ENCODE data around the gene RNF220.
A peak's percentile ranks its signal among the peaks of the same experiment; 100 is the strongest.

RNF220 gene

DNA sequence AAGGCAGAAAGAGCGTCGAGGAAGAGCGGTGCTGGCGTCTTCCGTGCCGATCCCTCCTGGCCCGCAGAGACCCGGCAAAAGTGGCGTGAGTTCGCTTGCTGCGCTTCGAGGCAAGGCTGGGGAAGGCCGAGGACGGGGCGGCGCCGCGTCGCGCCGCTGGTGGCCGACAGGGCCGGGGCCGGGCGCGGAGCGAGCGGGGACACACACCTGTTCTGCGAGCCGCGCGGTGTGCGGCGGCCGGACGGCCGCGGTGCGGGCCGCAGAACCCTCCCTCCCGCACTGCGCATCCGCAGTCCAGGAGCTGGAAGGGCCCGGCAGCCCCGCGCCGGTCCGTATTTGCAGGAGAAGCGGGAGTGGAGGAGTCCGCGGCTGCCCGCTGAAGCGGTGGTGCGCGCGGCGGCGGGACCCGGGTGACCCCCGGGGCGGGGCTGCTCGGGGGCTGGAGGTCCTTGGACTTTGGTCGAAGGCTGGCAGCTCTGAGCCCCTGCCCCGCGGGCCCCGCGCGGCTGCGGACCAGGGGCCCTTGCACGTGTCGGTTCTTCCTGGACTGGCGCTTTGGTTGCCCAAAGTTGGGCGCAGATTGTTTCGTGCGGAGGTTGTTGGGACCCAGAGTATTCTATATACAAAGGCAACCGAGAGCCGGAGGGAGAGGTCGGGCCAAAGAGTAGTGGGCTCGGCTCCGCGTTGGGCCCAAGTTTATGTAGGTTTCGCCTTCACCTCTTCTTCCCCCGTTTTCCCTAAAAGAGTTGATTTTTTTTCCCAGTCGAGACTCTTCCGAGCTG lies 2.6 kb downstream of the RNF220 start:
- DNase-seq (ENCODE audit: low read depth in 3 of 3) = peak in 1 of 3 experiments; percentile 7

DNA sequence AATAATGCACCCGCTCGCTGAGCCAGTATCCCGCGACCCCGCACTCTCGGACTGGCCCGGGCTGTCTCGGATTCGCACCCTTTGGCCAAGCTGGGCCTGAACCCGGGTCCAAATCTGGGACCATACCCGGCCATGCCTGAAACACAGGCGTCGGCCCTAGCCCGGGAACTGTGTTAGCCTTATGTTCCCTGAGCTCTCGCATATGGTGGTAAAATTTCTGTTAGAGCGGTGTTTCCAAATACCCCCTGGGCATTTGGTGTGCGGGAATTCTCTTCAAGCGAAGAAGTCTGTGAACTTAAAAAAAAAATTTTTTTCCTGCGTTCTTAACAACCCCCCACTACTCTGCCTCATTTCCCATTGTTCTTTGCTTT lies 3.1 kb downstream of the RNF220 start:
- no peak for DNase-seq (ENCODE audit: low read depth in 3 of 3)

DNA sequence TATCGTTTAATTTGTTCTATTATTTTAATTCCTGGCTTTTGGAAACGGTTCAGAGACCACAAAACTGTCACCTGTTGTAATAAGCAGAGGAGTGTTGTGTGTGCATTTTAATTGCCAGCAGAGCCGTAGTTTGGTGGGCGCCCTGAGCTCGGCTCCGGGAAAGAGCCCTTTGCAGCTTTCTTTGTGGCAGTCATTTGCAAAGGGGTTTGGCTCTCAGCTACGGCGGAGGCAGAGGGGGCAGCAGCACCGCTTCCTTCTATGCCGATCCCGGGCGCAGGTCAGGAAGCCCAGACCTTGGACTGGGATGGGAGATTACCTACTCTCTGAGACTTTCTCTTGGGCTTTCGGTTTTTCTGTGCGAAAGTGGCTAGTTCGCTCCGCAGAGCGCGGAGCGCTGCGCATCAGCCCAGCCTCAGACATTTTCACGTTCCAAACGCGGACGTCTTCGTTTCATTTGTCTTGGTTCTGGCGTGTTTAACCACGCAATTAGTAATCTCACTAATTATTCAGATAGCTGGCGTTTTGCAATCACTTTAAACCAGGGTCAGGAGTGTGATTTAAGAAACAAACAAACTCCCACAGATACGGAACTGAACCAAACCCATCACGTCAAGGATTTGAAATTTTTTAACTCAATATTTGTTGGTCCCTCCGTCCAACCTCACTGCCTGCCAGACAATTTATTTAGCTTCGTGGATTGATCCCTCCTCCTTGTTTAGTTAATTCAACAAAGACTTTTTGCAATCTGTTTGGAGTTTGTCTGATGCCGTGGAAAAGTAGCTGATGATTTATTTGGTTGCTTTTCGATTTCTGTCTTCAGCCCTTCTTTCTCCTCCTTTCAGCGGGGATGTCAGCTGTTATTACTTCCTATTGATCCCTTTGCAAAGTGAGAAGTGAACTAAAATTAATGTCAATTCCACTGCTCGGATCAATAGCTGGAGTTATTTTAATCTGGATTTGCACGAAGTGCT lies 3.9 kb downstream of the RNF220 start:
- peak in 1 of 3 experiments; percentile 1 for DNase-seq (ENCODE audit: low read depth in 3 of 3)

DNA sequence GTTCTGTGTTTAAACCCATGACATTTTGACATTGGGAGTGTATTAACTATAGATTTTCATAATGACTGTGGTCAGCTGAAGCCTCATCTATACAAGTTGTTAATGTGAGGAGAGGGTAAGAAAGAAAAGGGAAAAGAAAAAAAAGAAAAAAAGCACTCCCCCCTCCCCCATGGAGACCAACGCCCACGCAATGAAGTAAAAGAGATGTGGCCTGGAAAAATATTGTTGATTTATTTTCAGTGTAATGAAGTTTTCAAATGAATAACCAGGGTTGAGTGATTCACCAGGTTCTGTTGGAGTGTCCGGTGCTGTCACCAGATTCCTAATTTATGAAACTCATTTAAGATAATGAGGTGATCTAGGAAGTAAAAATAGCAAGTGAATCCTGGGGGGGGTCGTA lies 4.7 kb downstream of the RNF220 start:
- DNase-seq (ENCODE audit: low read depth in 3 of 3) = no peak

DNA sequence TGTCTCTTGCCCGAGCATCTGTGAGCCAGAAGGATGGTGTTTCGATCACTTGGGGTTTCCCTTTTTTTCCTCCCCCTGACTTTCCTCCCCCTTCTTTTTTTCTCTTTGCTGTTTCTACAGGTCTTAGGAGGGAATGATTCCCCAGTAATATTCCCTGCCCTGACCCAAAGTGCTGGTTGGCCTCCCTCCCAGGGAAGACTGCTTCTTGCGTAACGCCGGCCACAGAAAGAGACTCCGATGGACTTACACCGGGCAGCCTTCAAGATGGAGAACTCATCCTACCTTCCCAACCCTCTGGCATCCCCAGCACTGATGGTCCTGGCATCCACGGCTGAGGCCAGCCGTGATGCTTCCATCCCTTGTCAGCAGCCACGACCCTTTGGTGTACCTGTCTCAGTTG lies 6.8 kb downstream of the RNF220 start:
- DNase-seq (ENCODE audit: low read depth in 3 of 3) = no peak

DNA sequence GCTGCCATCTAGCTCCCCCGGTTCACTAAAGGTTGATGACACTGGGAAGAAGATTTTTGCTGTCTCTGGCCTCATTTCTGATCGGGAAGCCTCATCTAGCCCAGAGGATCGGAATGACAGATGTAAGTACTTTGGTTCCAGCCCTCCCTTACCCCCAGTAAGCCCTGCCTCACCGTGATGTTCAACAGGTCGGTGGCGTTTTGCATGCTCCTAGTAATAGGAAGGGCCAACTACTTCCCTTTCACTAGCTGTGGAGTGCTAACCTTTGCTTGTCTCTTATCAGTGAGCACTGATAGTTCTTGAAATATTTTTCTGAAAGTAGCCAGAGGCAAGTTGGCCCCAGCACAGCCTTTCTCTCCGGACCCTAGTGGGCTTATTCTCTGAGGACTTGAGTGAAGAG lies 7.5 kb downstream of the RNF220 start:
- DNase-seq (ENCODE audit: low read depth in 3 of 3) = no peak

DNA sequence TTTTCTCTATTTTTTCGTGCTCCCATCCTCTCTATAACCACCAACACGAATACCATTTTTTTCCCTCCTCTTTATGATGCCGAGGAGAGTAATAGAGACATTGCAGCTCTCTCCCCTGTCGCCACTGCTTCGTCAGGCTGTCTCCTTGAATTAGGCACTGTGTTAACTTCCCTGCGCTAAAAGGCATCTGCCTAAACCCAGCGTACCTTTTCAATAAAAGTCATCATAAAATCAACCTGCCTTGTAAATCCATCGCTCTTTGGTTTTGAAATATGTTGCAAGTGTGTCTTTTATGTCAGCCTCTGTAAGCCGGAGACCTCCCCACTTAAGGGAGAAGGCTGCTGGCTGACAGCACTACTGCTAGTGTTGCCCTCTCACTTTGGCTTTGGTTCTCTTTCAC lies 8.7 kb downstream of the RNF220 start:
- DNase-seq (ENCODE audit: low read depth in 3 of 3) = no peak

DNA sequence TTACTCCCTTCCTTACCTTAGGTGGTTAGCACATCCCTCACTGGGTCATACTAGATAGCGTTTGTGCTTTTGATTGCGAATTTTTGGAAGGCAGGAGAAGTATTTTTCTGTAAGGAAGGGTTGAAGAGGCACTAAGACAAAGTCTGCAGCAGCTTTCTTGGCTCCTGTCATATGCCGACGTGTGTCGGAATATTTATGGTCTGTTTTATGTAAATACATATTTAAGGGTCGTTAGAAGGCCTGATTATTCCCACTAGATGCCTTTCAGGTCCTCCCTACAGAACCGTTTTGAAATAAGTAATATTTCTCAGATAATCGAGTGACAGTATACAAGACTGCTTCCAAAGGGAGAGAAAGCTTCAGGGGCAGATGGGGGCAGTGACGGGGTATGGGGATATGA lies 10.0 kb downstream of the RNF220 start:
- DNase-seq (ENCODE audit: low read depth in 3 of 3) = no peak

DNA sequence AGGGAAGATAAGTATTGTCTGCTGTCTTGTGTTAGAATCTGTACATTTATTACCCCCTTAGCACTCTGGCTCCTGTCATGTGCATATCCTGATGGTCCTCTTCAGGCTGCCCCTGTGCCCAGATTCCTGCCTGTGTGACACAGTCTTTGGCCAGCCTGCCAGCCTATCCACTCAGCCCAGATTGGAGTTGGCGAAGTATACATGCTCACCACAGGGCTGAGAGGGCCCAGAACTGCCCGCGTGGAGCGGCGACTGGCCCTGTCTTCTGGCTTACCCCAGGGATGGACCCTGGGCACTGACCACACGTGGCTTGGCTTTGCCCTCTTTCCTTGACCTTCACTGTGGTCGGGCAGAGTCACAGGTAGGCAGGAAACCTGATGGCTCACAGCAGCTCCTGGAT lies 11.4 kb downstream of the RNF220 start:
- no peak for DNase-seq (ENCODE audit: low read depth in 3 of 3)

DNA sequence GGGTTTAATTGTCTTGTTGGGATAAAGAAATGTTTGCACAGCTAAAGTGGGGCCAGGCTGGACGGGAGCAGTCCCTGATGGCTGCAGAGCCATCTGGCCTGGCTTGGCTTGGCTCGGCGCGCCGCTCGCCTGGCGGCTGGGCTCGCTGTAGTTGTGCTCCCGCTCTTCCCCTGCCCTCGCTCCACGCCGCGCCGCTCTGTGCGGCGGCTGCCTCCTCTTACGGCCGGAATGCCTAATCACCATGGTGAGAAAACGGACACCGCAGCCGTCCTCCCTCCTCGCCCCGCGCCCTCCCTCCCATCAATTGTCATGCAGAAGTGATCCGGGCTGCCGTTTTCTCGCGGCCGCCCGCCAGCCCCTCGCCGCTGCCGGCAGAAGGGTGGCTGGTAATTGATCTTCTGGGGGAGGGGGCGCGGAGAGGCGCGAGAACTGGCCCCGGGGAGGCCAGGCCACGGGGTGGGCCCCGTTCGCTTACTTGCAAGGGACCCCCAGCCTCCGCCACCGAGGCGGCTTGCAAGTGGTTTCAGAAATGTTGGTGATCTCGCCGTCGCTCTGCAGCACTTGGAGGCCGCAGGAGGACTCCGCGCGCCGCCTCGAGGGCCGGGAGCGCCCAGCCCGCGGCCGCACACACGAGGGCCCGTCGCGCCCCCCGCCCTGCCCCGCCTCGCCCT lies 12.4 kb downstream of the RNF220 start:
- no peak for DNase-seq (ENCODE audit: low read depth in 3 of 3)

DNA sequence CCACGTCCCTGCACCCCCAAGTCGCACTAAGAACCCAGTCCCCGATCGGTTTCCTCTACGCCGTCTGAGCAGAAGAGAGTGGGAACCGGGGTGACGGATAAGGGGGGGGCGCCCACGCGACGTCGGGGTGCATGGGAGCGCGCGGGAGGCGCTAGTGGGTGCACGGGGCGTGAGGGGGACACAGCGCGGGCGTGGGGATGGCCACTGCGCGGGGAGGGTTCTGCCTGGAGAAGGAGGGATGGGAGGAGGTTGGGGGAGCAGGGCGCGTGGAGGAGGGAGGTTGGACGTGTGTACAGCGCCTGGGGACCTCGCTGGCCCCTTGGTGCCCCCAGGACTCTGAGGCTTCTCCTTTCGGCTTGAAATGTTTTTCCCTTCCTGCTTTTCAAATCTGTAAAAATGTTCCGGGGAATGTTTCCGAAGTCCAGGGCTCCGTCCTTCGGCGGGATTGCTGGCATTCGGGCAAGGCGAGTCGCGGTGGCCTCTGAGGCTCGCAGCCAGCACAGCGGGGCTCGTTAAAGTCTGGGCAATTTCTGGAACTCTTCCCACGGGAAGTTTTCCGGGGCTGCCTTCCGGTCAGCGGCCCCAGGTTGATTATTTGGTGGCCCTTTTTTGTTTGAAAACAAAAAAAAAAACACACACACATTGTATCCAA lies 13.1 kb downstream of the RNF220 start:
- DNase-seq (ENCODE audit: low read depth in 3 of 3) = no peak

DNA sequence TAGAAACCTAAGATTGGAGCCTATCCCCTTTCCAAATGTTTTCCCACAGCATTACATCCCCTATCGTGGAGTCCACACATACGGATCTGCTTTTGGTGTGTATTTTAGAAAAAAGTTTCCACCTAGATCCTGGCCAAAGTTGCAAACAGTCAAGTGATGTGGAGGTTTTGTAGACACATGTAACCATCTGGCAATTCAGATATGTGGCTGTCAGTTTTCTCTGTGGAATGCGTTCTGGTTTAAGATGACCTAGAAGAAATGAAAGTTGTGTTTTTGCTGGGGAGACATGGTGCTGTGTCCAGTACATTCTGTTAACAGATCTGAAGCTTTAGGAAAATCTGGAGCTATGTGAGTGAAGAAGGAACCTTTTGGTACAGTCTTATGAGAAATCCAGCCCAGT lies 14.8 kb downstream of the RNF220 start:
- DNase-seq (ENCODE audit: low read depth in 3 of 3) = no peak

DNA sequence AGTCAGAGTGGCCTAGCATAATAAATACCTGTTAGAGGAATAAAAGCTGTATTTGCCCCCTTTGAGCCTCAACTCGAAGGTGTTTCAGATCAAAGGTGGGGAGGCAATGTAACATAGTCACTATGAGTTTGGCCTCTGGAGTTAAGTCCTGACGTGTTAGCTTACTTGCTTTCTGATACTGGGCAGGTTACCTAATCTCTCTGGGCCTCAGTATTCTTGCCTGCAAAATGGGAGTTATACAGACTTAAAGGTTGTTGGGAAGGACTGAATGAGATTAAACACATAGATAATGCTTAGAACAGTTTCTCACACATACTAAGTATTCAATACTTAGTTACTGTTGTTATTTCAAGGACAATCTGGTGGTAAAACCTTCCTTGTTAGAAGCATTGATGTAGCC lies 15.5 kb downstream of the RNF220 start:
- DNase-seq (ENCODE audit: low read depth in 3 of 3) = no peak

DNA sequence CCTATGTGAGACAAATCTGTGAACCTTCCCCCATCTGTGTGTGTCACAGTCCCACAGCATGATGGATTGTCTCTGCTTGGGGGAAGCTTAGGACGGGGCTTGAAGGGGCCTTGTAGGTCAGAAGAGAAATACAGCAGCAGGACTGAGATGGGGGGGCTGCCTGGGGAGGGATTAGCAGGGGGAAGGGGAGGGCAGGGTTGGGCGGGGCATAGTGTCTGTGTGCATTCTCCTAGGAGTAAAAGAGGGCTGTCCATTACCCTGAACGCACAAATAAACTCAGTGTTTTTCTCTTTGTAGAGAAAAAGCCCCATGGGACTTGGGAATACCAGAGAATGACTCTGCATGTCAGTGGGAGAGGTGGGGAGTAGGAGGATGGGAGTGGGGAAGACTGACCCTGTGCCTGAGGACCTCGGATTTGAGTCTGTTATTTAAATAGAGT lies 16.4 kb downstream of the RNF220 start:
- DNase-seq (ENCODE audit: low read depth in 3 of 3) = no peak

DNA sequence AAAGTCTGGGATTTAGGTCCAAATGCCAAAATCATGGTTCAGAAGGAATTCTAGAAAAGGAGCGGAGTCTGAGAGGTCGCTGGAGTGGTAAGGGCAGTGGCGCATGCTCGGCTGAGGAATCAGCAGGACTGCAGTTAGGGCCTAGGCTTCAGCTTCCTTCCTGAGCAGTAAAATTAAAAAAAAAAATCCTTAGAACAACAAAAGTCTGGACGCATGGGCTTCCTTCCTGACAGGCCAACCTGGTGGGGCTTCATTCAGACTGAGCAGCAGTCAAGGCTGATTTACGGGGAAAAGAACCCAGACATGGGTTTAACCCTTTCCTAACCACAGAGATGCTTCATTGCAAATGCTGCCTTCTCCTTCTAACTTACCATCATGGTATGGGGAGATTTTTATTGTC lies 17.1 kb downstream of the RNF220 start:
- no peak for DNase-seq (ENCODE audit: low read depth in 3 of 3)

DNA sequence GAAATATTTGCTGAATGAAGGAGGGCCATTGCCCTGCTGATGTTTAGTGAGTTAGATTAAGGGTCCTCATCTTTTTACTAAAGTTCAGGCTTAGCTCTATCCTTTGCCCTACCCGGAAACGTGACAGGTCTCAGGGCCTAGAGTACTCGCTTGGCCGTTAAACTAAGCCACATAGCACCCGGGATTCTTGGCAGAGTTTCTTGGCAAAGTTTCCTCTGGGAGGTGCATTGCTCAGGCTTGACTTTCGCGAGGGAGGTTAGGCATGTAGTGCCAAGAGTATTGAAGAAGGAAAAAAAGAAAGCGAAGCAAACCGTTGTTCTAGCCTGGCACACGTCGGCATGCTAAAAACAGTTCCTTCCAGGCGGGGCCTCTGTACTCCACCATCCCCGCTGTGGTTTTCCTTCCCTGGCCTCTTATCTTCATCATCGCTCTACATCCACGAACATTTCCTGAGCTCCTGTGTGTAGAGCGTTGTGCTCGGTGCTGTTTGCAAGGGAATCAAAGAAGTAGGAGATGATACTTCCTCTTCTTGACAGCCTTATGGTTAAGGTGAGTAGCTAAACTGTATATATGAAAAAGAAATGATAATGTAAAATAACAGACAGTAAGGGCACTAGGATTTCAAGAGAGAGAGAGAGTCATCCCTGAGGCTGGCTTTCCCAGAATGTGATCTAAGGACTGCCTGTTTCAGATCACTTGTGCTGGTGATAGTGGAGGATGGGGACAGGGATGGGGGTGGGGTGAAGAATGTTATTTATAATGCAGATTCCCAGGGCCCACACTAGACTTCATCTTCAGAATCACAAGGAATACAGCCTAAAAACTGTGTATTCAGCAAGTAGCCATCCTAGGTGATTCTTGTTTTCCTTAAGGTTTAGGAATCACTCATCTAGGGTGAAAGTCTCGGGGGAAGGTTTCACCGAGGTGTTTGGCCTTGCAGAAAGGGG lies 18.8 kb downstream of the RNF220 start:
- DNase-seq (ENCODE audit: low read depth in 3 of 3) = no peak

DNA sequence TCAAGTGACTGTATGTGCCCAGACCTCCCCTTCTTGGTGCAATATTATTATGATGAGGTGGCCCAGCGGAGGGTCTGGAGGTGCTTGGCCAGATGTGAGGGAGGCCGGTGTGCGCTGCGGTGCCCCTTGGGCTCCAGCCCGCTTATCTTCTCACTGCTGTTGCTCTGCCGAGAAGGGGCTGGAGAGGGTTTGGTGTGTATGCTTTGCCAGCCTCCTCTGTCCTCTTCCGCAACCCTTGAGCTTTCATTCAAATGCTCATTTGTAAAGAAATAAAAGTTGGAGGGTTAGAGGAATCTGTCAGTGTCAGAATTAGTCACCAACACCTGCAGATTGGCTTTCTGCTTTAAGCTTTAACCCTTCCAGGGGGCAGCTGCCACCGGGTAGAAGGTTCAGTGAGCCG lies 19.7 kb downstream of the RNF220 start:
- DNase-seq (ENCODE audit: low read depth in 3 of 3) = no peak

DNA sequence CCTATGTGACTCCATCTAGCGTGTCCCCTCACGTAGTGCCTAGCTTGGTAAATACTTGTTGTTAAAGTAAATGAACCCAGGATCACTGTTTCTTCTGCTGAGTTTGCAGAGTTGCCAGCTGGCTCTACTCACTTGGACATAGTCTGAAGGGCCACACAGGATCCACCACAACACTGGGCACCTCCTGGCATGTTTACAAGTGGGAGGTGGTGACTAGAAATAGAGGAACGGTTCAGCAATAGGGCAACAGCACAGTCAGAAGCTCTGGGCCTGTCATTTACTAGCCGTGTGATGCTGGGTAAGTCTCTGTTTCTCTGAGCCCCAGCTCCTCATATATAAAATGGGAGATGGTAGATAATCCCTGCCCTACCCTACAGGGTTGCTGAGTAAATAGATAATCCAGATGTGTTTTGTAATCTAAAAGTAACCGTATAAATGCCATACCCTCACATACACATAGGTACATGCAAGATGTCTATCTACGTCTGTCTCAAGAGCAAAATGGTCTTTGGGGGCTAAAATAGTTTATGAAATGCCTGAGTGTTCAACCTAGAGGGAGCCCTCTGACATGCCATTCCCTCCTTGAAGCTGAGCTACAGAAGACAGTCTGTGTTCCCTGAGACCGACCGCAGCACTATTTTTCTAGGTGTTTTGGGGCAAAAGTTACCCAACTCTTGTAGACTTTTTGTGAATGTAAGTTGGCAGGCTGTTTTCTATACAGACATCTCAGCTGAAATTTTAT lies 20.5 kb downstream of the RNF220 start:
- DNase-seq (ENCODE audit: low read depth in 3 of 3) = no peak

DNA sequence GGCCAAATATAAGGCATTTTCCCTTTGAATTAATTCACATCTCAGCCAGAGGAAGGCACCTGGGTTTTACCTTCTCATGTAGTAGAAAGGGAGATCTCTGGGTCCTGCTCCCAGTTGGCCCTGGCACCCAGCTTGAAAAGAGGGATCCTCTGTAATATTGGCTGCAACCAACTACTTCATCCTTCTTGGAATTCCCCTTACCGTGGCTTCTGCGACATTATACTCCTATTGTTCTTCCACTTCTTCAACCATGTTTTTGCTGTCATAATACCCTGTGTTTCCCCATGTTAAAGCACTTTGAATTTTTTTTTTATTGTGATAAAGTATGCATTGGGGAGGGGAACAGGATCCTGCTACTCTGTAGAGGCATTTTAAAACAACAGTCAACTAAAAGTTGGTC lies 26.8 kb downstream of the RNF220 start:
- DNase-seq (ENCODE audit: low read depth in 3 of 3) = no peak

DNA sequence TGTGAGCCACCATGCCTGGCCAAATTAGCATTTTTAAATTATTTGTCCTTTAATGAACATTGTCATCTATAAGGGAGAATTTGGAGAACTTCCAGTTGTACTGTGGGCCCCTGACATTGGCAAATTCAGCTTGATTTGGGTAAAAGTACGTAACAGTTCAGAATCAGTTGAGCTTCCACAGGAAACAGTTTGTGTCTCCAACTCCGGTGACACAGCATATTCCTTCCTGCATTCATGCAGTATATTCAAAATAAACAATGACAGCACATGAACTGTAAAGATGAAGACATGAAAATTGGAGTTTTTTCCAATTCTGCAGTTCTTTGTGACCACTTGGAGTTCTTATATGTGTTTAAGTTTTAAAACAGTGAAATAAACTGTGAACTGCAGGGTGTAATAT lies 28.2 kb downstream of the RNF220 start:
- no peak for DNase-seq (ENCODE audit: low read depth in 3 of 3)

All from stimulated activated CD4-positive, alpha-beta T cell treated with anti-CD3 and anti-CD28 coated beads, TNF-alpha, amount 100 ng/mL, for 4 hours (primary cell).